IMR-90 (cell line): ENCODE measurements around the gene NDUFC2. TPM values are rescaled to one million over a fixed set of nuclear protein-coding genes. Genes with fewer than 3 reads are reported as not detected.

Experiments used
- ATAC-seq: fragments of 200-7000 bp; cut with Tn5 transposase; 2 replicates; pipeline ENCODE4 v1.9.1; 2020; ENCODE audit warnings: low read depth, mild to moderate bottlenecking, moderate library complexity
- BruUV-seq: library from RNA; stranded (reverse); fragments of 400-500 nt; replicated peaks from 2 replicates; lab custom pipeline; 2021; lab: Mats Ljungman, UMichigan
- CTCF ChIA-PET: fragments of 300-600 bp; formaldehyde crosslinking; extraction: SDS; loops from one replicate; lab custom pipeline; 2021; ENCODE audit warnings: antibody characterized with exemption; lab: Yijun Ruan, JAX
- POLR2A ChIA-PET: fragments of 300-600 bp; sonication (Branson Sonifier 250); formaldehyde crosslinking; loops from one replicate; lab custom pipeline; 2022; ENCODE audit warnings: antibody characterized with exemption; ENCODE audit not compliant: unreplicated experiment; lab: Charles Lee
- DNase-seq: peaks from one replicate; pipeline ENCODE4 v3.0.0; 2013
- H2AFZ ChIP-seq: replicated peaks from 2 replicates; pipeline ENCODE3; 2013; ENCODE audit warnings: low read length, mild to moderate bottlenecking; ENCODE audit not compliant: poor library complexity
- H2AK5ac ChIP-seq: 2 replicates; pipeline ENCODE4 v1.6.1; 2013; ENCODE audit warnings: low read depth, low read length, inconsistent platforms
- H2AK9ac ChIP-seq: replicated peaks from 2 replicates; pipeline ENCODE3; 2013; ENCODE audit warnings: mild to moderate bottlenecking, low read depth, low read length, moderate library complexity; ENCODE audit not compliant: poor library complexity
- H2BK120ac ChIP-seq: 2 replicates; pipeline ENCODE4 v1.6.1; 2013; ENCODE audit warnings: low read depth, low read length, inconsistent platforms
- H2BK15ac ChIP-seq: 3 replicates; pipeline ENCODE4 v1.6.1; 2013; ENCODE audit warnings: low read depth, low read length, inconsistent platforms
- H2BK20ac ChIP-seq: 2 replicates; pipeline ENCODE4 v1.6.1; 2013; ENCODE audit warnings: low read depth, mild to moderate bottlenecking, inconsistent platforms, low read length, moderate library complexity
- H2BK5ac ChIP-seq: 2 replicates; pipeline ENCODE4 v1.6.1; 2013; ENCODE audit warnings: mild to moderate bottlenecking, low read depth, low read length, inconsistent platforms; ENCODE audit not compliant: poor library complexity, severe bottlenecking
- H3K14ac ChIP-seq: replicated peaks from 2 replicates; pipeline ENCODE4 v1.6.1; 2013; ENCODE audit warnings: low read depth, low read length, inconsistent platforms
- H3K18ac ChIP-seq: 2 replicates; pipeline ENCODE4 v1.6.1; 2013; ENCODE audit warnings: low read depth, low read length, control low read depth
- H3K23ac ChIP-seq: 2 replicates; pipeline ENCODE4 v1.6.1; 2013; ENCODE audit warnings: low read depth, low read length, inconsistent platforms
- H3K27ac ChIP-seq: 2 replicates; pipeline ENCODE4 v1.5.1; 2013; ENCODE audit warnings: mild to moderate bottlenecking, control low read depth, low read length; ENCODE audit not compliant: insufficient read depth
- H3K27me3 ChIP-seq: 2 replicates; pipeline ENCODE4 v1.6.1; 2013; ENCODE audit warnings: low read length; ENCODE audit not compliant: control insufficient read depth, insufficient read depth
- H3K36me3 ChIP-seq: 2 replicates; pipeline ENCODE4 v1.6.1; 2013; ENCODE audit warnings: low read length, mixed read lengths; ENCODE audit not compliant: control insufficient read depth, insufficient read depth
- H3K4ac ChIP-seq: 2 replicates; pipeline ENCODE4 v1.6.1; 2013; ENCODE audit warnings: low read depth, low read length, inconsistent platforms
- H3K4me1 ChIP-seq: 2 replicates; pipeline ENCODE4 v1.6.1; 2013; ENCODE audit warnings: low read length, mixed read lengths; ENCODE audit not compliant: control insufficient read depth, insufficient read depth
- H3K4me2 ChIP-seq: 2 replicates; pipeline ENCODE4 v1.6.1; 2013; ENCODE audit warnings: low read depth, mild to moderate bottlenecking, control low read depth, low read length, moderate library complexity
- H3K4me3 ChIP-seq: 2 replicates; pipeline ENCODE4 v1.5.1; 2013; ENCODE audit warnings: low read depth, mild to moderate bottlenecking, control low read depth, low read length, moderate library complexity; ENCODE audit not compliant: insufficient read depth
- H3K56ac ChIP-seq: 2 replicates; pipeline ENCODE4 v1.6.1; 2013; ENCODE audit warnings: low read length, inconsistent platforms; ENCODE audit not compliant: insufficient read depth; ENCODE audit errors: extremely low read depth
- H3K79me1 ChIP-seq, 2 experiments: 2 replicates each; pipeline ENCODE4 v1.6.1; 2013; ENCODE audit warnings: low read length in 2 of 2, inconsistent platforms in 1 of 2, low read depth in 1 of 2
- H3K9ac ChIP-seq: 2 replicates; pipeline ENCODE4 v1.6.1; 2013; ENCODE audit warnings: low read depth, low read length, control low read depth
- H3K9me1 ChIP-seq: 2 replicates; pipeline ENCODE4 v1.6.1; 2013; ENCODE audit warnings: low read length, inconsistent platforms; ENCODE audit not compliant: insufficient read depth
- H3K9me3 ChIP-seq: 2 replicates; pipeline ENCODE4 v1.6.1; 2013; ENCODE audit warnings: low read length; ENCODE audit not compliant: control insufficient read depth, insufficient read depth
- H4K20me1 ChIP-seq: 2 replicates; pipeline ENCODE4 v1.6.1; 2013; ENCODE audit warnings: low read length, inconsistent platforms; ENCODE audit not compliant: insufficient read depth
- H4K5ac ChIP-seq: 2 replicates; pipeline ENCODE4 v1.6.1; 2013; ENCODE audit warnings: mild to moderate bottlenecking, low read depth, low read length, control low read depth
- H4K8ac ChIP-seq, 2 experiments: 2 replicates each; pipeline ENCODE4 v1.6.1; 2013; ENCODE audit warnings: low read depth in 2 of 2, low read length in 2 of 2, control low read depth in 1 of 2, inconsistent platforms in 1 of 2
- H4K91ac ChIP-seq: 2 replicates; pipeline ENCODE4 v1.6.1; 2013; ENCODE audit warnings: low read depth, low read length, inconsistent platforms; ENCODE audit not compliant: insufficient read depth
- MAFK ChIP-seq: IDR thresholded peaks from 2 replicates; pipeline ENCODE4 v1.6.1; 2012; ENCODE audit warnings: low read depth, low read length, improper control_type of control experiment
- RAD21 ChIP-seq: IDR thresholded peaks from 2 replicates; pipeline ENCODE4 v1.6.1; 2012; ENCODE audit warnings: low read length, improper control_type of control experiment
- WGBS, 2 experiments: methylation state at CpG; one replicate each; pipeline versions ENCODE4 v1.1.5 to v1.1.7; 2013; ENCODE audit warnings: missing lambda C conversion rate in 2 of 2; ENCODE audit not compliant: insufficient read length in 1 of 2; ENCODE audit errors: extremely low coverage in 2 of 2; 5-methylcytosine and 5-hydroxymethylcytosine counted together
- dilution Hi-C: fragments of 300-500 bp; cut with HindIII; formaldehyde crosslinking; loops from one replicate; pipeline ENCODE4 v1.14.3; 2018; ENCODE audit warnings: low sequenced_read_pairs; ENCODE audit not compliant: unreplicated experiment
- in situ Hi-C: fragments of 300-500 bp; cut with MboI; formaldehyde crosslinking; loops from 3 replicates; pipeline ENCODE4 v1.14.3; 2019; ENCODE audit warnings: low sequenced_read_pairs, inconsistent platforms, mixed read lengths
- intact Hi-C: fragments of 100-400 bp; cut with micrococcal nuclease; formaldehyde crosslinking; loops from 2 replicates; pipeline ENCODE4 v1.10.0; 2022
- polyA plus RNA-seq, 3 experiments: library from polyadenylated mRNA; depleted of rRNA; stranded (reverse); fragments of >200 nt; gene quantifications; 2 replicates each; pipeline ENCODE4 v1.2.3, GENCODE V29; 2012; ENCODE audit warnings: low replicate concordance in 1 of 3
- total RNA-seq: library from RNA; depleted of rRNA; stranded (reverse); fragments of >200 nt; gene quantifications from 2 replicates; pipeline ENCODE4 v1.2.3, GENCODE V29; 2012

NDUFC2 gene
- total and polyA plus RNA-seq, 2 of the 4 experiments (the other 2 are of a cell fraction), result 146 to 340 TPM

- Histone ChIP-seq H3K9me1 (peaks cover 4% of the 10 kb centered on the region; the same call in 1 of the 2 replicates), H4K5ac (no peak overlapping the region), H3K4ac (no peak overlapping the region), H3K4me2 (no peak overlapping the region), H4K8ac (no peak overlapping the region), H3K36me3 (peaks cover 6% of the 10 kb centered on the region), H3K79me1 (no peaks in the 10 kb centered on the region; a peak in 1 of 4 replicates), H3K9ac (no peak overlapping the region), H2BK15ac (no peak overlapping the region), H3K56ac (no peak overlapping the region), H3K4me3 (no peak overlapping the region), H3K27ac (no peak overlapping the region), H2BK5ac (no peak overlapping the region), H3K27me3 (no peaks in the 10 kb centered on the region), H2BK20ac (no peak overlapping the region), H3K23ac (no peak overlapping the region), H4K91ac (no peak overlapping the region), H2BK120ac (no peak overlapping the region), H2AK5ac (no peak overlapping the region), H3K9me3 (no peaks in the 10 kb centered on the region), H2AFZ (no peak overlapping the region), H3K18ac (no peak overlapping the region), H3K4me1 (peaks cover 2% of the 10 kb centered on the region; the same call in 1 of the 2 replicates), H3K14ac (no peak overlapping the region), H2AK9ac (no peak overlapping the region), H4K20me1 (0 out of 2 replicates have a peak, but pooled peaks cover 2% of the 10 kb centered on the region)
- intact Hi-C loops, result no loop called here
- 100% methylated on average over 2 of the region's 6 CpGs for WGBS, 2 experiments
- dilution Hi-C loops, result no loop called here
- ChIA-PET CTCF (no interaction called here), POLR2A (no interaction called here)
- DNase-seq (no peak), ATAC-seq (no peak)
- no peak for TF ChIP-seq MAFK
- TF ChIP-seq RAD21, result no peak
- BruUV-seq, result no TSS peak
- in situ Hi-C loops, result no loop called here
These were observed 33.1 kb upstream of the NDUFC2 start for GRCh38 chr11:78112582-78113275.
